ENCODE measurements around the gene SNX21. TPM values are rescaled to one million over a fixed set of nuclear protein-coding genes. Genes with fewer than 3 reads are reported as not detected.

The SNX21 gene
- total and polyA plus RNA-seq, 2 donors from 2014 or later = 23.2 to 35.6 TPM

GRCh38 chr20:45826381-45827019, 7.1 kb upstream of the SNX21 start:
- Histone ChIP-seq H3K36me3 (ENCODE audit: control insufficient read depth in 2 of 3, insufficient read depth in 3 of 3, low read length in 3 of 3) (no peaks in the 10 kb centered on the region), H3K27me3 (ENCODE audit: control insufficient read depth, insufficient read depth, low read length) (peaks cover 8% of the 10 kb centered on the region), H3K9me3 (ENCODE audit: control insufficient read depth in 2 of 3, insufficient read depth in 1 of 3, low read length in 3 of 3) (no peaks in the 10 kb centered on the region), H3K9ac (ENCODE audit: low read length in 3 of 3) (no peak overlapping the region), H3K4me3 (ENCODE audit: low read length in 3 of 3) (no peak overlapping the region), H3K27ac (ENCODE audit: low read depth in 2 of 2, low read length in 2 of 2) (peak overlapping the region in 1 of 2 donors; percentile 28), H3K4me1 (ENCODE audit: control insufficient read depth in 2 of 3, insufficient read depth in 2 of 3, low read depth in 1 of 3, low read length in 3 of 3) (peaks cover 0 to 11% (median 0%) of the 10 kb centered on the region in 3 donors)
- TF ChIP-seq CTCF (IDR thresholded peaks at IDR 0.05; ENCODE audit: borderline replicate concordance, extremely low read depth, insufficient read depth) = no peak
- FAIRE-seq = no peak
- intact Hi-C loops (cut with DNase I) = loop anchor here (10.0 kb wide), 1 partner anchor 138 kb away; no protein-coding TSS in a partner anchor
- DNase-seq = peak in 4 of 5 donors; percentile 54 to 72 (median 60)

- DNase-seq = no peak
- intact Hi-C loops (cut with DNase I) = loop anchor here (10.0 kb wide), 1 partner anchor 138 kb away; no protein-coding TSS in a partner anchor
- H3K4me3 ChIP-seq (ENCODE audit: low read length in 3 of 3) = no peak within 1 kb of the TSS
- FAIRE-seq = no peak
- peaks cover 0 to 11% (median 0%) of the 10 kb centered on the region in 3 donors for H3K4me1 ChIP-seq (ENCODE audit: control insufficient read depth in 2 of 3, insufficient read depth in 2 of 3, low read depth in 1 of 3, low read length in 3 of 3)
- no peaks in the 10 kb centered on the region for H3K9me3 ChIP-seq (ENCODE audit: control insufficient read depth in 2 of 3, insufficient read depth in 1 of 3, low read length in 3 of 3)
- no peak within 1 kb of the TSS for H3K9ac ChIP-seq (ENCODE audit: low read length in 3 of 3)
- no peak for TF ChIP-seq CTCF (IDR thresholded peaks at IDR 0.05; ENCODE audit: borderline replicate concordance, extremely low read depth, insufficient read depth)
- H3K36me3 ChIP-seq (ENCODE audit: control insufficient read depth in 2 of 3, insufficient read depth in 3 of 3, low read length in 3 of 3) = no peaks in the 10 kb centered on the region
- peak within 1 kb of the TSS in 1 of 2 donors; percentile 28 for H3K27ac ChIP-seq (ENCODE audit: low read depth in 2 of 2, low read length in 2 of 2)
- H3K27me3 ChIP-seq (ENCODE audit: control insufficient read depth, insufficient read depth, low read length) = peaks cover 8% of the 10 kb centered on the region
Observed at GRCh38 chr20:45827030-45827652, 6.5 kb upstream of the SNX21 start, which contains the start of gene TNNC2. TNNC2 (minus strand) TSS chr20:45827312; CDS start chr20:45827248, 64 bp downstream.

- peaks cover 8% of the 10 kb centered on the region for H3K27me3 ChIP-seq (ENCODE audit: control insufficient read depth, insufficient read depth, low read length)
- FAIRE-seq (no peak), DNase-seq (no peak)
- H3K4me3 ChIP-seq (ENCODE audit: low read length in 3 of 3) = no peak overlapping the region
- H3K27ac ChIP-seq (ENCODE audit: low read depth in 2 of 2, low read length in 2 of 2) = no peak overlapping the region
- H3K4me1 ChIP-seq (ENCODE audit: control insufficient read depth in 2 of 3, insufficient read depth in 2 of 3, low read depth in 1 of 3, low read length in 3 of 3) = peaks cover 0 to 10% (median 0%) of the 10 kb centered on the region in 3 donors
- intact Hi-C loops (cut with DNase I) = loop anchor here (10.0 kb wide), 1 partner anchor 137 kb away; no protein-coding TSS in a partner anchor
- H3K9ac ChIP-seq (ENCODE audit: low read length in 3 of 3) = no peak overlapping the region
- H3K36me3 ChIP-seq (ENCODE audit: control insufficient read depth in 2 of 3, insufficient read depth in 3 of 3, low read length in 3 of 3) = no peaks in the 10 kb centered on the region
- H3K9me3 ChIP-seq (ENCODE audit: control insufficient read depth in 2 of 3, insufficient read depth in 1 of 3, low read length in 3 of 3) = no peaks in the 10 kb centered on the region
- no peak for TF ChIP-seq CTCF (IDR thresholded peaks at IDR 0.05; ENCODE audit: borderline replicate concordance, extremely low read depth, insufficient read depth)
Observed at GRCh38 chr20:45827712-45828111, 5.9 kb upstream of the SNX21 start.

Measured in kidney (tissue), 14 donors.